Mesenchymal stem cell (in vitro differentiated cells and primary cell): Measurements from ENCODE around the gene TRPM2.

Source experiments
- DNase-seq: peaks from one replicate; pipeline ENCODE4 v3.0.0-alpha.2; 2013
- H2AFZ ChIP-seq: one replicate; pipeline ENCODE4 v1.6.1; 2013; ENCODE audit warnings: low read depth, mild to moderate bottlenecking, control low read depth, inconsistent platforms, low read length, moderate library complexity
- H2AK5ac ChIP-seq: 2 replicates; pipeline ENCODE4 v1.6.1; 2013; ENCODE audit warnings: low read length, moderate library complexity, mild to moderate bottlenecking, inconsistent platforms; ENCODE audit not compliant: severe bottlenecking
- H2BK120ac ChIP-seq: one replicate; pipeline ENCODE4 v1.6.1; 2013; ENCODE audit warnings: low read depth, mild to moderate bottlenecking, inconsistent platforms, low read length, moderate library complexity
- H2BK12ac ChIP-seq, 2 experiments: one replicate each; pipeline ENCODE4 v1.6.1; 2013; ENCODE audit warnings: inconsistent platforms in 2 of 2, low read length in 2 of 2, mild to moderate bottlenecking in 2 of 2, moderate library complexity in 2 of 2, control low read depth in 1 of 2
- H2BK15ac ChIP-seq: one replicate; pipeline ENCODE4 v1.6.1; 2013; ENCODE audit warnings: mild to moderate bottlenecking, low read depth, inconsistent platforms; ENCODE audit not compliant: poor library complexity, severe bottlenecking
- H2BK5ac ChIP-seq: 2 replicates; pipeline ENCODE4 v1.6.1; 2013; ENCODE audit warnings: low read depth, mild to moderate bottlenecking, low read length, control low read depth, inconsistent platforms; ENCODE audit not compliant: poor library complexity, severe bottlenecking
- H3K14ac ChIP-seq, 2 experiments: one replicate each; pipeline ENCODE4 v1.6.1; 2013; ENCODE audit warnings: inconsistent platforms in 2 of 2, low read length in 2 of 2, control low read depth in 1 of 2, mild to moderate bottlenecking in 1 of 2, moderate library complexity in 1 of 2
- H3K18ac ChIP-seq, 2 experiments: one replicate each; pipeline ENCODE4 v1.6.1; 2013; ENCODE audit warnings: inconsistent platforms in 2 of 2, low read length in 2 of 2, control low read depth in 1 of 2, low read depth in 1 of 2, mild to moderate bottlenecking in 1 of 2
- H3K23ac ChIP-seq, 2 experiments: one replicate each; pipeline ENCODE4 v1.6.1; 2013; ENCODE audit warnings: inconsistent platforms in 2 of 2, low read length in 2 of 2, mild to moderate bottlenecking in 2 of 2, moderate library complexity in 2 of 2, control low read depth in 1 of 2
- H3K27ac ChIP-seq: 2 replicates; pipeline ENCODE4 v1.5.1; 2013; ENCODE audit warnings: mild to moderate bottlenecking, moderate library complexity, low read length, control low read depth, inconsistent platforms; ENCODE audit not compliant: poor library complexity, severe bottlenecking
- H3K27me3 ChIP-seq, 2 experiments: 2 replicates each; pipeline versions ENCODE4 v1.6.1 to v1.7.0; 2013; ENCODE audit warnings: low read length in 2 of 2, mild to moderate bottlenecking in 2 of 2, moderate library complexity in 2 of 2, control low read depth in 1 of 2, inconsistent platforms in 1 of 2; ENCODE audit not compliant: control insufficient read depth in 1 of 2, insufficient read depth in 1 of 2
- H3K36me3 ChIP-seq, 2 experiments: 2 replicates each; pipeline versions ENCODE4 v1.6.1 to v1.7.0; 2013; ENCODE audit warnings: low read length in 2 of 2, control low read depth in 1 of 2, inconsistent platforms in 1 of 2, low read depth in 1 of 2, mild to moderate bottlenecking in 1 of 2; ENCODE audit not compliant: insufficient read depth in 2 of 2, control insufficient read depth in 1 of 2
- H3K4ac ChIP-seq, 2 experiments: one replicate each; pipeline ENCODE4 v1.6.1; 2013; ENCODE audit warnings: inconsistent platforms in 2 of 2, low read length in 2 of 2, mild to moderate bottlenecking in 2 of 2, moderate library complexity in 2 of 2, control low read depth in 1 of 2, low read depth in 1 of 2
- H3K4me1 ChIP-seq: 2 replicates; pipeline ENCODE4 v1.6.1; 2013; ENCODE audit warnings: low read depth, low read length, control low read depth; ENCODE audit not compliant: control insufficient read depth, insufficient read depth
- H3K4me2 ChIP-seq: 2 replicates; pipeline ENCODE4 v1.6.1; 2013; ENCODE audit warnings: low read length, mild to moderate bottlenecking, inconsistent platforms; ENCODE audit not compliant: poor library complexity, severe bottlenecking
- H3K4me3 ChIP-seq, 2 experiments: 2 replicates each; pipeline versions ENCODE4 v1.5.1 to v1.7.0; 2013; ENCODE audit warnings: low read length in 2 of 2, mild to moderate bottlenecking in 2 of 2, control low read depth in 1 of 2, low read depth in 1 of 2; ENCODE audit not compliant: insufficient read depth in 1 of 2
- H3K79me1 ChIP-seq: replicated peaks from 2 replicates; pipeline ENCODE4 v1.6.1; 2013; ENCODE audit warnings: mild to moderate bottlenecking, control low read depth, low read length, inconsistent platforms; ENCODE audit not compliant: poor library complexity, severe bottlenecking
- H3K9ac ChIP-seq: 2 replicates; pipeline ENCODE4 v1.7.0; 2013; ENCODE audit warnings: mild to moderate bottlenecking, low read length, moderate library complexity
- H3K9me3 ChIP-seq: 2 replicates; pipeline ENCODE4 v1.7.0; 2013; ENCODE audit warnings: mild to moderate bottlenecking, low read length; ENCODE audit not compliant: control insufficient read depth
- H4K8ac ChIP-seq: one replicate; pipeline ENCODE4 v1.6.1; 2013; ENCODE audit warnings: inconsistent platforms, mild to moderate bottlenecking, low read length, moderate library complexity
- H4K91ac ChIP-seq: one replicate; pipeline ENCODE4 v1.6.1; 2013; ENCODE audit warnings: mild to moderate bottlenecking, low read length, inconsistent platforms
- WGBS: methylation state at CpG from one replicate; pipeline ENCODE4 v1.1.7; 2013; ENCODE audit warnings: mixed read lengths; 5-methylcytosine and 5-hydroxymethylcytosine counted together

TRPM2 gene

DNA sequence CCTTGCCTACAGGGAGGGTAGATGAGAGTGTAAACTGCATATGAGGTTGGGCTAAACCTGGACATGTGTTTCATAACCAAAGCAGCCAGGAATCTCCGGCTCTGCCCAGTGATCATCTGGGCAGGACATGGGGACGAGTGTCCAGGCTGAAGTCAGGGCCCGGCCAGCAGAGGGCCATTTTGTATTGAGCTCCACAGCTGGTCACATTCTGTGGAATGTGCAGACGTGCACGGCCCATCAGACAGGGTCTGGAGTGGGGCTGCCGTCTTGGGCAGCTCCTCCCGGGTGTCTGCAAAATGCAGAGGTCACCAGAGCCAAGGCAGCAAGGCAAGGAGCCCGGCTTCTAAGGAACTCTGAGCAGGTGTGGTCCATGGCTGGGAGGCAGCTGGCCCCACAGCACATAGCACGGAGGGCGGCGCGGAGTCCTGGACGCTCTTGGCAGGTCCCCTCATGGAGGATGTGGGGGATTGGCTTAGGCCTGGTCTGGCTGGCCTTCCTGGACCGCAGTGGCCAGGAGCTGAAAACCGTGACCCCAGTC lies 108.1 kb downstream of the TRPM2 start:
- Histone ChIP-seq H3K9ac (no peak overlapping the region), H3K4me3 (no peak overlapping the region), H3K4me2 (no peak overlapping the region)

DNA sequence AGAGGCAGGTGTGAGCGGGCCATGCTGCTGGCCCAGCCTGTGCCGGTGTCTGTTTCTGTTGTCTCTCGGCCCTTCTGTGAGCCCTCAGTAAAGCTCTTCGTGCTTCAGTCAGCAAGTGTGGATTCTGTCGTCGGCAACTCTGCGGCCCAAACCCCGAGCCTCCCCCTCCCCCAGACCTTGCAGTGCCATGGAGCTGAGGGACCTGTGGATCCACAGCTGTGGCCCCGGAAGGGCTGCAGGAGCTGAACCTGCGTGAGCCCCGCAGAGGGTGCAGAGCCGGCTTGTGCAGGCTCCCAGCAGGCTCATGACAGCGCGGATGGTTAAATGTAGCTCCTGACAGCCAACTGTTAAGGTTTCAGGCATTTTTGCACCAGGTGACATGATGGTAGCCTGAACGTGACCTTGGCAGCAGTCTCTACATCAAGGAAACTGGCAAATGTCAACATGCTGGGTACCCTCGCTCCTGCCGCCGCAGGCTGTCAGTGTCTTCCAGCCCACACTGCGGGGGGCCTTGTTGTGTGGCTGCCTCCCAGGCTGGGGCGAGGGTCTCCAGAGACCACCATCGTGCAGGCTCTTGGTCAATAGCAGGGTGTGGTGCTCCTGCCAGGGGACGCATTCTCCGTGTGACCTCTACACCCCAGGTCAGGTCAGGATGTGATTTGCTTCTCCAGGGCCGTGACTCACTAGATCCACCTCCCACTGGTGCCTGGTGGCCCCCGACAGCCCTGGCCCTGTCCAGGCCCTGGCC lies 108.8 kb downstream of the TRPM2 start:
- 89% methylated on average over 25 of the region's 25 CpGs for WGBS
- no peak for DNase-seq
- Histone ChIP-seq H3K4me2 (no peak overlapping the region), H2AFZ (no peak overlapping the region), H3K36me3 (peaks cover 0 to 1% of the 10 kb centered on the region in 2 experiments), H3K18ac (no peak overlapping the region), H4K91ac (no peak overlapping the region), H2BK12ac (no peak overlapping the region), H3K9me3 (no peaks in the 10 kb centered on the region), H3K9ac (no peak overlapping the region), H3K4me1 (no peaks in the 10 kb centered on the region), H3K4me3 (no peak overlapping the region), H4K8ac (no peak overlapping the region), H3K23ac (peak overlapping the region in 1 of 2 experiments; percentile 36), H3K27ac (no peak overlapping the region), H3K4ac (no peak overlapping the region), H2BK15ac (no peak overlapping the region), H2BK120ac (no peak overlapping the region), H3K79me1 (no peaks in the 10 kb centered on the region), H2AK5ac (no peak overlapping the region), H2BK5ac (no peak overlapping the region), H3K14ac (no peak overlapping the region), H3K27me3 (peaks cover 0 to 11% of the 10 kb centered on the region in 2 experiments)

More for the DNA sequence above, 108.1 kb downstream of the TRPM2 start:
- Histone ChIP-seq H4K91ac (no peak overlapping the region), H2BK12ac (no peak overlapping the region), H3K79me1 (no peaks in the 10 kb centered on the region), H3K18ac (no peak overlapping the region), H2AK5ac (no peak overlapping the region), H3K9me3 (no peaks in the 10 kb centered on the region), H3K27ac (no peak overlapping the region), H2AFZ (no peak overlapping the region), H3K23ac (no peak overlapping the region), H3K4me1 (no peaks in the 10 kb centered on the region), H2BK15ac (no peak overlapping the region), H2BK120ac (no peak overlapping the region), H2BK5ac (no peak overlapping the region), H3K14ac (no peak overlapping the region), H4K8ac (no peak overlapping the region), H3K27me3 (peaks cover 0 to 11% of the 10 kb centered on the region in 2 experiments), H3K36me3 (peaks cover 0 to 7% of the 10 kb centered on the region in 2 experiments), H3K4ac (no peak overlapping the region)
- WGBS, result 79% methylated on average over 15 of the region's 15 CpGs
- no peak for DNase-seq

GRCh38 chr21:44462834-44463200 lies 109.4 kb downstream of the TRPM2 start:
- Histone ChIP-seq H3K23ac (no peak overlapping the region), H3K27ac (no peak overlapping the region), H3K4me1 (no peaks in the 10 kb centered on the region), H3K4me3 (no peak overlapping the region), H3K14ac (no peak overlapping the region), H3K27me3 (peaks cover 0 to 11% of the 10 kb centered on the region in 2 experiments), H2BK15ac (no peak overlapping the region), H4K8ac (no peak overlapping the region), H3K36me3 (no peaks in the 10 kb centered on the region), H3K18ac (no peak overlapping the region), H2AK5ac (no peak overlapping the region), H3K4me2 (no peak overlapping the region), H3K79me1 (no peaks in the 10 kb centered on the region), H2BK120ac (no peak overlapping the region), H3K4ac (no peak overlapping the region), H4K91ac (no peak overlapping the region), H3K9me3 (no peaks in the 10 kb centered on the region), H2BK5ac (no peak overlapping the region), H2BK12ac (no peak overlapping the region), H2AFZ (no peak overlapping the region), H3K9ac (no peak overlapping the region)
- WGBS, result 83% methylated on average over 11 of the region's 11 CpGs
- no peak for DNase-seq

DNA sequence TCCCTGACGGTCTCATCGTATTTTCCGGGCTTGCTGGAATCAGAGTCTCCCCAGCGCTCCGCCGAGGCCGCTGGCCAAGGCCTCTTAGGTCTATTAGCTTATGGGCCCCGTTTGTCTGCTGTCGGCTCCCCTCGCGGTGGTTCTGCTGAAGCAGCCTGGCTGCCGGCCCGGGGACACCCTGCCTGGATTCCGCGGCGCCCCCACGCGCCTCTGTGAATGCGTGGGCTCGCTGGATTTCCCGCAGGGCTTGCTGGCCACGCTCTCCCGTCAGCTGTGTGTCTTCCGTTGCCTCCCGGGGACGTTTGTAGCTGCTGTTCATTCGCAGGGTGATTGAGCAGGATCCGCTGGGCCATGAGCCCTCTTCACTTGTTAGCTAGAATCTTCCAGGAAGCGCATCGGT lies 110.3 kb downstream of the TRPM2 start:
- H2AFZ ChIP-seq, result no peak overlapping the region
- H2BK15ac ChIP-seq, result no peak overlapping the region
- DNase-seq, result no peak
- H2BK5ac ChIP-seq, result no peak overlapping the region
- no peaks in the 10 kb centered on the region for H3K36me3 ChIP-seq
- H3K27me3 ChIP-seq, result peaks cover 0 to 11% of the 10 kb centered on the region in 2 experiments
- no peak overlapping the region for H3K23ac ChIP-seq
- no peak overlapping the region for H3K4ac ChIP-seq
- H3K4me1 ChIP-seq, result no peaks in the 10 kb centered on the region
- no peak overlapping the region for H4K8ac ChIP-seq
- no peak overlapping the region for H2BK120ac ChIP-seq
- no peak overlapping the region for H2AK5ac ChIP-seq
- peak overlapping the region in 1 of 2 experiments; percentile 19 for H3K4me3 ChIP-seq
- WGBS, result 80% methylated on average over 30 of the region's 30 CpGs
- H3K4me2 ChIP-seq, result no peak overlapping the region
- H2BK12ac ChIP-seq, result no peak overlapping the region
- peak overlapping the region; percentile 32 for H3K9ac ChIP-seq
- H3K27ac ChIP-seq, result no peak overlapping the region
- H3K18ac ChIP-seq, result no peak overlapping the region
- no peaks in the 10 kb centered on the region for H3K9me3 ChIP-seq
- no peaks in the 10 kb centered on the region for H3K79me1 ChIP-seq
- no peak overlapping the region for H3K14ac ChIP-seq
- H4K91ac ChIP-seq, result no peak overlapping the region
